ENCODE data around the gene PAPOLA. TPM values are rescaled to one million over a fixed set of nuclear protein-coding genes. Genes with fewer than 3 reads are reported as not detected.

Gene PAPOLA
- total RNA-seq, 2 experiments from 2014 or later = 161 to 173 TPM

- ChIA-PET CTCF (interaction anchor here (2.5 kb wide), 1 partner anchor 157 kb away, joined by 8 read pairs; no protein-coding TSS in a partner anchor), POLR2A (no interaction called here)
- Mint-ChIP-seq H3K36me3 (no peaks in the 10 kb centered on the region), H3K9me3 (no peaks in the 10 kb centered on the region), H3K4me3 (no peak overlapping the region), H3K27ac (no peak overlapping the region), H3K4me1 (ENCODE audit: low read depth) (no peaks in the 10 kb centered on the region), H3K27me3 (peaks cover 15% of the 10 kb centered on the region)
- intact Hi-C loops (cut with micrococcal nuclease) = loop anchor here (2.0 kb wide), 1 partner anchor 157 kb away; no protein-coding TSS in a partner anchor
- no peak for DNase-seq
These were observed 81.4 kb downstream of the PAPOLA start for GRCh38 chr14:96583569-96584041.

GRCh38 chr14:96584199-96584906, 82.2 kb downstream of the PAPOLA start:
- CTCF ChIA-PET = interaction anchor here (2.5 kb wide), 1 partner anchor 156 kb away, joined by 8 read pairs; no protein-coding TSS in a partner anchor
- peaks cover 15% of the 10 kb centered on the region for H3K27me3 Mint-ChIP-seq
- POLR2A ChIA-PET = no interaction called here
- H3K4me1 Mint-ChIP-seq (ENCODE audit: low read depth) = no peaks in the 10 kb centered on the region
- no peak overlapping the region for H3K27ac Mint-ChIP-seq
- DNase-seq = peak; percentile 53
- H3K9me3 Mint-ChIP-seq = no peaks in the 10 kb centered on the region
- intact Hi-C loops (cut with micrococcal nuclease) = loop anchor here (2.0 kb wide), 1 partner anchor 156 kb away; no protein-coding TSS in a partner anchor
- no peak overlapping the region for H3K4me3 Mint-ChIP-seq
- no peaks in the 10 kb centered on the region for H3K36me3 Mint-ChIP-seq

GRCh38 chr14:96584907-96585671, 82.9 kb downstream of the PAPOLA start:
- ChIA-PET POLR2A (no interaction called here), CTCF (interaction anchor here (2.5 kb wide), 1 partner anchor 155 kb away, joined by 8 read pairs; no protein-coding TSS in a partner anchor)
- H3K27ac Mint-ChIP-seq = no peak overlapping the region
- no peak overlapping the region for H3K4me3 Mint-ChIP-seq
- no peaks in the 10 kb centered on the region for H3K36me3 Mint-ChIP-seq
- H3K27me3 Mint-ChIP-seq = peaks cover 15% of the 10 kb centered on the region
- no peaks in the 10 kb centered on the region for H3K4me1 Mint-ChIP-seq (ENCODE audit: low read depth)
- no peaks in the 10 kb centered on the region for H3K9me3 Mint-ChIP-seq
- no peak for DNase-seq
- intact Hi-C loops (cut with micrococcal nuclease) = loop anchor here (2.0 kb wide), 1 partner anchor 156 kb away; no protein-coding TSS in a partner anchor

GRCh38 chr14:96585672-96586013, 83.5 kb downstream of the PAPOLA start:
- Mint-ChIP-seq H3K4me3 (no peak overlapping the region), H3K4me1 (ENCODE audit: low read depth) (no peaks in the 10 kb centered on the region), H3K27ac (no peak overlapping the region), H3K36me3 (no peaks in the 10 kb centered on the region), H3K9me3 (no peaks in the 10 kb centered on the region), H3K27me3 (peaks cover 15% of the 10 kb centered on the region)
- CTCF ChIA-PET = no interaction called here
- DNase-seq = no peak
- intact Hi-C loops (cut with micrococcal nuclease) = loop anchor here (2.0 kb wide), 1 partner anchor 155 kb away; no protein-coding TSS in a partner anchor
- POLR2A ChIA-PET = no interaction called here

GRCh38 chr14:96586056-96586455, 83.9 kb downstream of the PAPOLA start:
- Mint-ChIP-seq H3K4me3 (no peak overlapping the region), H3K27me3 (peaks cover 15% of the 10 kb centered on the region), H3K27ac (no peak overlapping the region), H3K9me3 (no peaks in the 10 kb centered on the region), H3K36me3 (no peaks in the 10 kb centered on the region), H3K4me1 (ENCODE audit: low read depth) (no peaks in the 10 kb centered on the region)
- intact Hi-C loops (cut with micrococcal nuclease) = no loop called here
- ChIA-PET POLR2A (no interaction called here), CTCF (interaction anchor here (1.5 kb wide), 1 partner anchor 18 kb away, joined by 3 read pairs; no protein-coding TSS in a partner anchor)
- no peak for DNase-seq

GRCh38 chr14:96586921-96587822, 85.0 kb downstream of the PAPOLA start:
- Mint-ChIP-seq H3K4me1 (ENCODE audit: low read depth) (peaks cover 3% of the 10 kb centered on the region), H3K4me3 (no peak overlapping the region), H3K27ac (no peak overlapping the region), H3K27me3 (peaks cover 18% of the 10 kb centered on the region), H3K36me3 (no peaks in the 10 kb centered on the region), H3K9me3 (no peaks in the 10 kb centered on the region)
- ChIA-PET CTCF (interaction anchor here (1.5 kb wide), 1 partner anchor 19 kb away, joined by 3 read pairs; no protein-coding TSS in a partner anchor), POLR2A (no interaction called here)
- DNase-seq = no peak
- intact Hi-C loops (cut with micrococcal nuclease) = no loop called here

GRCh38 chr14:96587823-96588385, 85.7 kb downstream of the PAPOLA start:
- ChIA-PET CTCF (interaction anchor here (1.5 kb wide), 1 partner anchor 20 kb away, joined by 3 read pairs; no protein-coding TSS in a partner anchor), POLR2A (no interaction called here)
- Mint-ChIP-seq H3K36me3 (no peaks in the 10 kb centered on the region), H3K9me3 (no peaks in the 10 kb centered on the region), H3K27me3 (peaks cover 18% of the 10 kb centered on the region), H3K27ac (no peak overlapping the region), H3K4me3 (no peak overlapping the region), H3K4me1 (ENCODE audit: low read depth) (peaks cover 7% of the 10 kb centered on the region)
- DNase-seq = no peak
- intact Hi-C loops (cut with micrococcal nuclease) = no loop called here

- Mint-ChIP-seq H3K4me1 (ENCODE audit: low read depth) (peaks cover 8% of the 10 kb centered on the region), H3K36me3 (no peaks in the 10 kb centered on the region), H3K27ac (no peak overlapping the region), H3K9me3 (no peaks in the 10 kb centered on the region), H3K4me3 (no peak overlapping the region), H3K27me3 (peaks cover 16% of the 10 kb centered on the region)
- POLR2A ChIA-PET = no interaction called here
- DNase-seq = no peak
- intact Hi-C loops (cut with micrococcal nuclease) = no loop called here
- CTCF ChIA-PET = no interaction called here
These were observed 86.5 kb downstream of the PAPOLA start for GRCh38 chr14:96588410-96589257.

GRCh38 chr14:96589577-96589976, 87.4 kb downstream of the PAPOLA start:
- H3K4me1 Mint-ChIP-seq (ENCODE audit: low read depth) = peaks cover 8% of the 10 kb centered on the region
- ChIA-PET POLR2A (no interaction called here), CTCF (no interaction called here)
- no peak overlapping the region for H3K27ac Mint-ChIP-seq
- H3K4me3 Mint-ChIP-seq = no peak overlapping the region
- intact Hi-C loops (cut with micrococcal nuclease) = no loop called here
- peaks cover 8% of the 10 kb centered on the region for H3K27me3 Mint-ChIP-seq
- H3K9me3 Mint-ChIP-seq = no peaks in the 10 kb centered on the region
- no peaks in the 10 kb centered on the region for H3K36me3 Mint-ChIP-seq
- no peak for DNase-seq

GRCh38 chr14:96590190-96590864, 88.1 kb downstream of the PAPOLA start:
- Mint-ChIP-seq H3K9me3 (no peaks in the 10 kb centered on the region), H3K27me3 (peaks cover 8% of the 10 kb centered on the region), H3K27ac (no peak overlapping the region), H3K4me1 (ENCODE audit: low read depth) (peaks cover 8% of the 10 kb centered on the region), H3K4me3 (no peak overlapping the region), H3K36me3 (no peaks in the 10 kb centered on the region)
- intact Hi-C loops (cut with micrococcal nuclease) = no loop called here
- ChIA-PET POLR2A (no interaction called here), CTCF (interaction anchor here (0.9 kb wide), 1 partner anchor 9 kb away, joined by 3 read pairs; no protein-coding TSS in a partner anchor)
- no peak for DNase-seq
